ENCODE results near the gene ITPR3.

The ITPR3 gene

GRCh38 chr6:33727126-33727525 lies 106.0 kb downstream of the ITPR3 start:
- Histone ChIP-seq H3K36me3 (replicated peaks) (no peaks in the 10 kb centered on the region), H3K27ac (no peak overlapping the region), H3K27me3 (replicated peaks) (peaks cover 27% of the 10 kb centered on the region), H3K4me3 (ENCODE audit: low read depth, low read length) (no peak overlapping the region)
- DNase-seq: no peak
- in situ Hi-C loops (cut with HindIII; ENCODE audit: low pct_ligation_motif_present, low sequenced_read_pairs): no loop called here
- no peak for TF ChIP-seq CTCF (IDR thresholded peaks at IDR 0.05; ENCODE audit: low read depth, low read length, missing control alignments)

GRCh38 chr6:33727932-33728331 lies 106.8 kb downstream of the ITPR3 start:
- Histone ChIP-seq H3K27ac (no peak overlapping the region), H3K36me3 (replicated peaks) (no peaks in the 10 kb centered on the region), H3K27me3 (replicated peaks) (peaks cover 20% of the 10 kb centered on the region), H3K4me3 (ENCODE audit: low read depth, low read length) (no peak overlapping the region)
- no peak for DNase-seq
- in situ Hi-C loops (cut with HindIII; ENCODE audit: low pct_ligation_motif_present, low sequenced_read_pairs): no loop called here
- TF ChIP-seq CTCF (IDR thresholded peaks at IDR 0.05; ENCODE audit: low read depth, low read length, missing control alignments): no peak

- in situ Hi-C loops (cut with HindIII; ENCODE audit: low pct_ligation_motif_present, low sequenced_read_pairs): no loop called here
- H3K36me3 ChIP-seq (replicated peaks): no peaks in the 10 kb centered on the region
- no peak for TF ChIP-seq CTCF (IDR thresholded peaks at IDR 0.05; ENCODE audit: low read depth, low read length, missing control alignments)
- DNase-seq: no peak
- H3K4me3 ChIP-seq (ENCODE audit: low read depth, low read length): no peak overlapping the region
- peaks cover 16% of the 10 kb centered on the region for H3K27me3 ChIP-seq (replicated peaks)
- no peak overlapping the region for H3K27ac ChIP-seq
Measured at GRCh38 chr6:33728438-33728837, 107.3 kb downstream of the ITPR3 start.

GRCh38 chr6:33729059-33729458 lies 107.9 kb downstream of the ITPR3 start:
- Histone ChIP-seq H3K27me3 (replicated peaks) (peaks cover 10% of the 10 kb centered on the region), H3K27ac (no peak overlapping the region), H3K4me3 (ENCODE audit: low read depth, low read length) (no peak overlapping the region), H3K36me3 (replicated peaks) (no peaks in the 10 kb centered on the region)
- TF ChIP-seq CTCF (IDR thresholded peaks at IDR 0.05; ENCODE audit: low read depth, low read length, missing control alignments): no peak
- no peak for DNase-seq
- in situ Hi-C loops (cut with HindIII; ENCODE audit: low pct_ligation_motif_present, low sequenced_read_pairs): no loop called here

GRCh38 chr6:33730611-33731010 lies 109.5 kb downstream of the ITPR3 start:
- in situ Hi-C loops (cut with HindIII; ENCODE audit: low pct_ligation_motif_present, low sequenced_read_pairs): no loop called here

More at GRCh38 chr6:33730611-33731010, 109.5 kb downstream of the ITPR3 start:
- Histone ChIP-seq H3K27ac (no peak overlapping the region), H3K36me3 (replicated peaks) (no peaks in the 10 kb centered on the region), H3K4me3 (ENCODE audit: low read depth, low read length) (no peak overlapping the region), H3K27me3 (replicated peaks) (peaks cover 2% of the 10 kb centered on the region)
- DNase-seq: no peak
- no peak for TF ChIP-seq CTCF (IDR thresholded peaks at IDR 0.05; ENCODE audit: low read depth, low read length, missing control alignments)

Measured in brain microvascular endothelial cell (primary cell).